H1 (cell line): Measurements from ENCODE around the gene EME2. TPM values are rescaled to one million over a fixed set of nuclear protein-coding genes. Genes with fewer than 3 reads are reported as not detected.

Experiments
- CTCF ChIA-PET: fragments of 300-600 bp; sonication (Branson Sonifier 250); formaldehyde crosslinking; loops from one replicate; lab custom pipeline; 2021; ENCODE audit not compliant: partially characterized antibody; lab: Charles Lee
- POLR2A ChIA-PET: fragments of 300-600 bp; sonication (Branson Sonifier 250); formaldehyde crosslinking; loops from one replicate; lab custom pipeline; 2021; ENCODE audit warnings: inconsistent platforms; ENCODE audit not compliant: partially characterized antibody; lab: Charles Lee
- DNase-seq, 2 experiments: peaks; one replicate each; pipeline versions ENCODE4 v3.0.0 to v3.0.0-alpha.2; 2010 to 2022; ENCODE audit warnings: low spot score in 2 of 2, low read depth in 1 of 2, mixed read lengths in 1 of 2
- FAIRE-seq: peaks from 2 replicates; lab custom pipeline; 2011; peaks lifted over from hg19 to GRCh38; lab: Jason Lieb, UNC
- H2AFZ ChIP-seq: 2 replicates; pipeline ENCODE4 v1.8.1; 2012; ENCODE audit warnings: low read length, inconsistent platforms
- H2AK5ac ChIP-seq: 2 replicates; pipeline ENCODE4 v1.6.1; 2013; ENCODE audit warnings: low read depth, low read length
- H2BK120ac ChIP-seq: replicated peaks from 2 replicates; pipeline ENCODE3; 2013; ENCODE audit warnings: low read depth, low read length, inconsistent platforms
- H2BK12ac ChIP-seq: 2 replicates; pipeline ENCODE4 v1.6.1; 2013; ENCODE audit warnings: low read depth, low read length
- H2BK15ac ChIP-seq: 2 replicates; pipeline ENCODE4 v1.6.1; 2013; ENCODE audit warnings: low read length
- H2BK20ac ChIP-seq: 2 replicates; pipeline ENCODE4 v1.6.1; 2013; ENCODE audit warnings: low read length
- H2BK5ac ChIP-seq: 2 replicates; pipeline ENCODE4 v1.6.1; 2013; ENCODE audit warnings: low read depth, low read length
- H3K14ac ChIP-seq: 2 replicates; pipeline ENCODE4 v1.6.1; 2013; ENCODE audit warnings: inconsistent platforms; ENCODE audit not compliant: insufficient read length
- H3K18ac ChIP-seq: 2 replicates; pipeline ENCODE4 v1.6.1; 2013; ENCODE audit warnings: low read length; ENCODE audit errors: extremely low read depth
- H3K23ac ChIP-seq: 2 replicates; pipeline ENCODE4 v1.6.1; 2013; ENCODE audit warnings: inconsistent platforms; ENCODE audit not compliant: insufficient read length
- H3K23me2 ChIP-seq: 2 replicates; pipeline ENCODE4 v1.6.1; 2013; ENCODE audit warnings: low read depth, low read length
- H3K27ac ChIP-seq: 2 replicates; pipeline ENCODE4 v1.6.1; 2011; ENCODE audit warnings: low read depth, low read length, inconsistent platforms
- H3K27me3 ChIP-seq, 4 experiments: replicated peaks in 1 of 4; 1 replicate in 1 of 4; 2 replicates in 3 of 4; pipeline versions ENCODE4 v1.6.1 to v1.8.1; 2011 to 2013; ENCODE audit warnings: low read length in 3 of 4, mild to moderate bottlenecking in 3 of 4, inconsistent platforms in 2 of 4, mixed read lengths in 2 of 4, moderate library complexity in 1 of 4; ENCODE audit not compliant: control insufficient read depth in 3 of 4, insufficient read depth in 3 of 4; ENCODE audit errors: extremely low read depth in 1 of 4
- H3K36me3 ChIP-seq, 4 experiments: 2 replicates each; pipeline versions ENCODE4 v1.6.1 to v1.8.1; 2011 to 2013; ENCODE audit warnings: mild to moderate bottlenecking in 4 of 4, low read length in 3 of 4, moderate library complexity in 2 of 4, control low read depth in 1 of 4, inconsistent platforms in 1 of 4; ENCODE audit not compliant: insufficient read depth in 4 of 4, control insufficient read depth in 2 of 4
- H3K4ac ChIP-seq: replicated peaks from 2 replicates; pipeline ENCODE3; 2013; ENCODE audit warnings: low read length, low read depth, mixed read lengths, inconsistent platforms; ENCODE audit not compliant: insufficient read length
- H3K4me1 ChIP-seq, 4 experiments: replicated peaks in 1 of 4; 1 replicate in 1 of 4; 2 replicates in 3 of 4; pipeline versions ENCODE4 v1.6.1 to v1.8.1; 2011 to 2013; ENCODE audit warnings: low read length in 3 of 4, inconsistent platforms in 2 of 4, mixed read lengths in 1 of 4; ENCODE audit not compliant: insufficient read depth in 4 of 4, control insufficient read depth in 3 of 4
- H3K4me2 ChIP-seq, 2 experiments: 2 replicates each; pipeline versions ENCODE4 v1.6.1 to v1.8.1; 2011 to 2013; ENCODE audit warnings: low read depth in 2 of 2, low read length in 2 of 2, control low read depth in 1 of 2, inconsistent platforms in 1 of 2, mild to moderate bottlenecking in 1 of 2; ENCODE audit not compliant: insufficient read depth in 1 of 2
- H3K4me3 ChIP-seq, 4 experiments: fragments of 200-600, 300-600 bp in 1 of 4; sonication (generic), shearing (Covaris generic), sonication (Bioruptor Twin) in 1 of 4; 2 replicates each; pipeline versions ENCODE4 v1.5.1 to v1.8.1; 2011 to 2016; ENCODE audit warnings: low read length in 4 of 4, low read depth in 3 of 4, control low read depth in 2 of 4, inconsistent platforms in 2 of 4, mild to moderate bottlenecking in 2 of 4, mixed read lengths in 1 of 4, moderate library complexity in 1 of 4; ENCODE audit not compliant: insufficient read depth in 2 of 4; ENCODE audit errors: extremely low read depth in 1 of 4
- H3K56ac ChIP-seq: replicated peaks from 2 replicates; pipeline ENCODE3; 2013; ENCODE audit warnings: low read depth, mild to moderate bottlenecking, mixed read lengths, low read length, inconsistent platforms; ENCODE audit not compliant: insufficient read length
- H3K79me1 ChIP-seq: 2 replicates; pipeline ENCODE4 v1.6.1; 2013; ENCODE audit warnings: low read depth, low read length, control low read depth
- H3K79me2 ChIP-seq, 2 experiments: 2 replicates each; pipeline versions ENCODE4 v1.6.1 to v1.8.1; 2012 to 2013; ENCODE audit warnings: low read length in 2 of 2, mild to moderate bottlenecking in 2 of 2, inconsistent platforms in 1 of 2; ENCODE audit not compliant: insufficient read depth in 2 of 2, control insufficient read depth in 1 of 2
- H3K9ac ChIP-seq, 4 experiments: replicated peaks in 1 of 4; 1 replicate in 1 of 4; 2 replicates in 3 of 4; pipeline versions ENCODE4 v1.6.1 to v1.8.1; 2011 to 2013; ENCODE audit warnings: low read depth in 3 of 4, low read length in 3 of 4, control low read depth in 2 of 4, mild to moderate bottlenecking in 2 of 4, moderate library complexity in 2 of 4, inconsistent platforms in 1 of 4; ENCODE audit errors: extremely low read depth in 1 of 4
- H3K9me3 ChIP-seq, 2 experiments: 2 replicates each; pipeline versions ENCODE4 v1.6.1 to v1.8.1; 2012 to 2013; ENCODE audit warnings: mild to moderate bottlenecking in 2 of 2, moderate library complexity in 2 of 2, control low read depth in 1 of 2, inconsistent platforms in 1 of 2, low read depth in 1 of 2, low read length in 1 of 2, mixed read lengths in 1 of 2; ENCODE audit not compliant: insufficient read depth in 2 of 2
- H4K20me1 ChIP-seq, 2 experiments: replicated peaks in 1 of 2; 2 replicates each; pipeline versions ENCODE3 to v1.8.1; 2011 to 2013; ENCODE audit warnings: inconsistent platforms in 2 of 2, low read length in 2 of 2, mild to moderate bottlenecking in 1 of 2; ENCODE audit not compliant: insufficient read depth in 2 of 2, control insufficient read depth in 1 of 2
- H4K5ac ChIP-seq: 2 replicates; pipeline ENCODE4 v1.6.1; 2013; ENCODE audit warnings: low read length, low read depth, mixed read lengths, inconsistent platforms; ENCODE audit not compliant: insufficient read length
- H4K8ac ChIP-seq: 2 replicates; pipeline ENCODE4 v1.8.0; 2013; ENCODE audit warnings: mild to moderate bottlenecking, moderate library complexity, low read length, inconsistent platforms; ENCODE audit not compliant: insufficient read depth; ENCODE audit errors: extremely low read depth
- H4K91ac ChIP-seq: replicated peaks from 2 replicates; pipeline ENCODE3; 2013; ENCODE audit warnings: low read length, mixed read lengths, inconsistent platforms; ENCODE audit not compliant: insufficient read length
- BRCA1 ChIP-seq: IDR thresholded peaks from 2 replicates; pipeline ENCODE4 v1.6.1; 2012; ENCODE audit warnings: low read depth, low read length, improper control_type of control experiment
- SAP30 ChIP-seq: fragments of 300-600 bp; sonication (generic); IDR thresholded peaks from 2 replicates; pipeline ENCODE4 v1.7.1; 2012; ENCODE audit warnings: low read length, moderate library complexity, mild to moderate bottlenecking, inconsistent platforms; ENCODE audit not compliant: insufficient read depth, insufficient replicate concordance
- SIX5 ChIP-seq: IDR thresholded peaks from 2 replicates; pipeline ENCODE4 v1.6.1; 2011; ENCODE audit warnings: mild to moderate bottlenecking, low read depth, low read length
- YY1 ChIP-seq: IDR thresholded peaks from 2 replicates; pipeline ENCODE4 v1.6.1; 2011; ENCODE audit warnings: low read depth, mild to moderate bottlenecking, low read length
- WGBS, 2 experiments: shearing (Covaris generic) in 1 of 2; methylation state at CpG; one replicate each; pipeline versions ENCODE4 v1.1.6 to v1.1.7; 2013 to 2015; ENCODE audit warnings: low lambda C conversion rate in 2 of 2, mixed read lengths in 2 of 2, inconsistent platforms in 1 of 2, low coverage in 1 of 2, missing lambda C conversion rate in 1 of 2; ENCODE audit not compliant: insufficient replicate concordance in 2 of 2, insufficient coverage in 1 of 2, insufficient read length in 1 of 2; ENCODE audit errors: extremely low coverage in 1 of 2, missing lambda C conversion rate in 1 of 2; 5-methylcytosine and 5-hydroxymethylcytosine counted together
- polyA plus RNA-seq, 7 experiments: library from polyadenylated mRNA; depleted of rRNA in 3 of 7; stranded (reverse) in 5 of 7; unstranded in 2 of 7; fragments of >200 nt in 5 of 7; fragments of 200-250 nt in 2 of 7; gene quantifications; 1 replicate in 5 of 7; 2 replicates in 1 of 7; 4 replicates in 1 of 7; pipeline versions ENCODE4 v1.2.1 to v1.2.3, GENCODE V29; 2011 to 2013; ENCODE audit warnings: missing spikeins in 2 of 7, mixed read lengths in 2 of 7
- total RNA-seq: library from RNA; stranded (reverse); fragmentation: NEBNext Ultra II Directional; extraction: Animal tissue kit (Norgen Biotek cat#: 25700); gene quantifications from 2 replicates; pipeline ENCODE4 v1.2.1, GENCODE V29; 2021

EME2 gene
- total and polyA plus RNA-seq, 2 of the 8 experiments (the other 6 are each of a cell fraction or from before 2014, with no cell fraction given) = 13.1 to 19.7 TPM

GRCh38 chr16:1740234-1740633 lies 32.4 kb upstream of the EME2 start:
- Histone ChIP-seq H3K23ac (no peak overlapping the region), H3K18ac (no peak overlapping the region), H4K5ac (no peak overlapping the region), H4K20me1 (peaks cover 0 to 6% of the 10 kb centered on the region in 2 experiments), H4K8ac (peak overlapping the region; percentile 65), H3K4me2 (no peak overlapping the region), H2BK5ac (peak overlapping the region; percentile 0; the same call in 1 of the 2 replicates), H3K9me3 (peaks cover 46 to 52% of the 10 kb centered on the region in 2 experiments), H3K27me3 (no peaks in the 10 kb centered on the region), H3K4ac (peak overlapping the region; percentile 38), H3K56ac (no peak overlapping the region), H2AK5ac (peak overlapping the region; percentile 54; the same call in 1 of the 2 replicates), H3K27ac (no peak overlapping the region), H3K23me2 (no peaks in the 10 kb centered on the region), H4K91ac (no peak overlapping the region), H3K79me1 (0 out of 2 replicates have a peak, but pooled peaks cover 5% of the 10 kb centered on the region), H2BK15ac (no peak overlapping the region), H2BK120ac (no peak overlapping the region), H3K36me3 (peaks cover 0 to 5% (median under 1%) of the 10 kb centered on the region in 4 experiments; a peak in 3 of 8 replicates), H2BK20ac (no peak overlapping the region), H2AFZ (no peak overlapping the region), H3K14ac (no peak overlapping the region), H3K4me1 (no peaks in the 10 kb centered on the region), H2BK12ac (0 out of 2 replicates have a peak overlapping the region, but pooled peaks have one; percentile 60), H3K9ac (no peak overlapping the region), H3K79me2 (no peaks in the 10 kb centered on the region), H3K4me3 (no peak overlapping the region)
- FAIRE-seq (no peak), DNase-seq (no peak)
- ChIA-PET CTCF (no interaction called here), POLR2A (interaction anchor here (0.9 to 2.0 kb wide), 3 partner anchors 11 to 30 kb away, joined by 6 to 8 read pairs (median 7); partner anchors contain the start of gene NME3)
- WGBS, 2 experiments = 92% methylated on average over 33 of the region's 33 CpGs; no CpG with 5 or more reads in 1 of the 2 experiments
- TF ChIP-seq SIX5 (no peak), BRCA1 (no peak), YY1 (no peak), SAP30 (no peak)
